ENCODE results near the gene TAF1A. TPM values are rescaled to one million over a fixed set of nuclear protein-coding genes. Genes with fewer than 3 reads are reported as not detected.
A peak's percentile ranks its signal among the peaks of the same experiment; 100 is the strongest.

TAF1A gene
- 6.1 and 6.3 TPM in 2 replicates for total RNA-seq
- long read RNA-seq, transcript TAF1A-202 (11 exons, 1,894 nt) = major isoform, 12 of 21 reads
- long read RNA-seq, partial matches to known transcripts = 4 of 21 reads
- long read RNA-seq, other reads (novel, unspliced or antisense) = 5 of 21 reads

DNA sequence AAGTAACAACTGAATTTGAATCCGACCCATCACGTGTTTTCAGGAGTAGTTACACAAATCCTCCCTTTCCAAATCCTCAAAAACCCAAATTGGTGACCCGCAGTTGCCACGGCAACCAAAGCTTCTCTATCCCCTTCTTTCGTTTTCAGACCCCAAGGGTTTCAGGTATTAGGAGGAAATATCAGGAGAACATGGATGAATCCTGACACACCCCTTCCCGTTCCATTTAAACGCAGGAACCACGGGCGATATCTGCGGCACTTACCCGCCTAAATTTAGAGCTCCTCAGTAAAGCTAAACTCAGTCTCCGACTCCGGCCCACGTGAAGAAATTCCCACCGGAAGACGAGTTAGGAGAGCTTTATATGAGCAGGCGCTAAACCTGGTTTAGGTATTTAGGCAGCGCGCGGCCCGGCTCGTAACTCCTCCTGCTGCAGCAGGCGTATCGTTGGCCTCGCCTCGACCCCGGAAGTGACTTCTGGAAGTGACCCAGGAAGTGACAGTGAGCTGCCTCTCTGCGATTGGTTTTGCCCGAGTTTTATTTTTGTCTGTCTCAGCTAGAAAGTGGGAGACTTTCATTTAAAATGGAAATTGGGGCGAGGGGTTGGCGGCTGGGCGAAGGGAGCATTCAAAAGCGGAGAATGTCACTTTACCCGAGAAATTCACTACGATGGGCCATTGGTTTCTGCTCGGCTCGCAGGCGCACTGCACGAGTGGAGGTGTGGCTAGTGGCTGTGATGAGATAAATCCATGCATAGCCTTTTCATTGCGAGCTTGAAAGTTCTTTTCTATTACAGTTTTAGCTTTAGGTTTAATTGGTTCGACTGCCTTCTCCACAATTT, at the start of gene TAF1A:
TAF1A (minus strand) TSS at position 472 of the 841 bp plus-strand sequence.
- DNase-seq (ENCODE audit: extremely low spot score, unreplicated experiment) = no peak
- Mint-ChIP-seq H3K9me3 (ENCODE audit: unreplicated experiment) (peaks cover 3% of the 10 kb centered on the region), H3K4me1 (ENCODE audit: unreplicated experiment) (peaks cover 25% of the 10 kb centered on the region), H3K4me3 (ENCODE audit: unreplicated experiment) (peak within 1 kb of the TSS; percentile 96), H3K36me3 (ENCODE audit: unreplicated experiment) (peaks cover 4% of the 10 kb centered on the region), H3K27me3 (ENCODE audit: unreplicated experiment) (peaks cover 2% of the 10 kb centered on the region), H3K27ac (ENCODE audit: unreplicated experiment) (peak within 1 kb of the TSS; percentile 95)
- TF ChIP-seq, protein P1, sequence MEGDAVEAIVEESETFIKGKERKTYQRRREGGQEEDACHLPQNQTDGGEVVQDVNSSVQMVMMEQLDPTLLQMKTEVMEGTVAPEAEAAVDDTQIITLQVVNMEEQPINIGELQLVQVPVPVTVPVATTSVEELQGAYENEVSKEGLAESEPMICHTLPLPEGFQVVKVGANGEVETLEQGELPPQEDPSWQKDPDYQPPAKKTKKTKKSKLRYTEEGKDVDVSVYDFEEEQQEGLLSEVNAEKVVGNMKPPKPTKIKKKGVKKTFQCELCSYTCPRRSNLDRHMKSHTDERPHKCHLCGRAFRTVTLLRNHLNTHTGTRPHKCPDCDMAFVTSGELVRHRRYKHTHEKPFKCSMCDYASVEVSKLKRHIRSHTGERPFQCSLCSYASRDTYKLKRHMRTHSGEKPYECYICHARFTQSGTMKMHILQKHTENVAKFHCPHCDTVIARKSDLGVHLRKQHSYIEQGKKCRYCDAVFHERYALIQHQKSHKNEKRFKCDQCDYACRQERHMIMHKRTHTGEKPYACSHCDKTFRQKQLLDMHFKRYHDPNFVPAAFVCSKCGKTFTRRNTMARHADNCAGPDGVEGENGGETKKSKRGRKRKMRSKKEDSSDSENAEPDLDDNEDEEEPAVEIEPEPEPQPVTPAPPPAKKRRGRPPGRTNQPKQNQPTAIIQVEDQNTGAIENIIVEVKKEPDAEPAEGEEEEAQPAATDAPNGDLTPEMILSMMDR (IDR thresholded peaks at IDR 0.05) = no peak

- no peaks in the 10 kb centered on the region for H3K27me3 Mint-ChIP-seq (ENCODE audit: unreplicated experiment)
- no peak for DNase-seq (ENCODE audit: extremely low spot score, unreplicated experiment)
- TF ChIP-seq, protein P1 (IDR thresholded peaks at IDR 0.05) = peak; percentile 85
- H3K9me3 Mint-ChIP-seq (ENCODE audit: unreplicated experiment) = no peaks in the 10 kb centered on the region
- no peak overlapping the region for H3K4me3 Mint-ChIP-seq (ENCODE audit: unreplicated experiment)
- peak overlapping the region; percentile 58 for H3K27ac Mint-ChIP-seq (ENCODE audit: unreplicated experiment)
- H3K36me3 Mint-ChIP-seq (ENCODE audit: unreplicated experiment) = peaks cover 47% of the 10 kb centered on the region
- peaks cover 2% of the 10 kb centered on the region for H3K4me1 Mint-ChIP-seq (ENCODE audit: unreplicated experiment)
Observed at GRCh38 chr1:222634180-222635013, 44.7 kb upstream of the TAF1A start.

- no peak for DNase-seq (ENCODE audit: extremely low spot score, unreplicated experiment)
- H3K9me3 Mint-ChIP-seq (ENCODE audit: unreplicated experiment) = no peaks in the 10 kb centered on the region
- peaks cover 46% of the 10 kb centered on the region for H3K36me3 Mint-ChIP-seq (ENCODE audit: unreplicated experiment)
- H3K27me3 Mint-ChIP-seq (ENCODE audit: unreplicated experiment) = no peaks in the 10 kb centered on the region
- TF ChIP-seq, protein P1 (IDR thresholded peaks at IDR 0.05) = no peak
- H3K4me1 Mint-ChIP-seq (ENCODE audit: unreplicated experiment) = peaks cover 2% of the 10 kb centered on the region
- H3K4me3 Mint-ChIP-seq (ENCODE audit: unreplicated experiment) = no peak overlapping the region
- H3K27ac Mint-ChIP-seq (ENCODE audit: unreplicated experiment) = no peak overlapping the region
Observed at GRCh38 chr1:222632749-222633148, 43.0 kb upstream of the TAF1A start.

DNA sequence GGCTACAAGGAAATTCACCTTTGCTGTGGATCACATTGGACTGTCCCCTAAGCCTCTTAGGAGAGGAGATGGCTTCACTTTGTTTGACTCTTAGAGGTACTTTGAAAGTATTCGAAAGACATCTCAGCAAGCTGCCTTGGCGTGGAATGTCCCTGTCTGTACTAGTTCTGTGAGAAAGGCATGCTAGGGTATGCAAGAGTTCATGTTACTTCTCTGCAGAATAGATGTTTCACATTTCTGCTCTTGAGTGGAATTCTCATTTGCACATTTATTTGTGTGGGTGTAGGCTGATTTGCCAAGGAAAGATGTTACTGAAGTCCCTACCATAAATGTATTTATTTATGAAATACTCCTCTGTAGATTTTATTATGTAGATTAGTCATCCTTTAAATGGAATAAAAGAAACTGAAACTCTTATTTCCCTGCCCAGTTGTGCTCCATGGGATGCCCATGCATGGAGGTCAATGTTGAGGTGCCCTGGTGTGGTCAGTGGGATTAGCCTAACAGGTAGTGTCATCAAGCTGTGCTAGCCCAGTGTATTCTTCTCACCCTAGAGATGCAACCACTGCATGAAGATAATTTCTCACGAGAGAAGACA, 42.0 kb upstream of the TAF1A start:
- TF ChIP-seq, protein P1 (IDR thresholded peaks at IDR 0.05) = no peak
- DNase-seq (ENCODE audit: extremely low spot score, unreplicated experiment) = no peak
- Mint-ChIP-seq H3K4me3 (ENCODE audit: unreplicated experiment) (no peak overlapping the region), H3K9me3 (ENCODE audit: unreplicated experiment) (no peaks in the 10 kb centered on the region), H3K36me3 (ENCODE audit: unreplicated experiment) (peaks cover 48% of the 10 kb centered on the region), H3K27me3 (ENCODE audit: unreplicated experiment) (no peaks in the 10 kb centered on the region), H3K4me1 (ENCODE audit: unreplicated experiment) (peaks cover 2% of the 10 kb centered on the region), H3K27ac (ENCODE audit: unreplicated experiment) (no peak overlapping the region)
